Measurements from ENCODE around the gene USP10. TPM values are rescaled to one million over a fixed set of nuclear protein-coding genes. Genes with fewer than 3 reads are reported as not detected.
A peak's percentile ranks its signal among the peaks of the same experiment; 100 is the strongest.

The USP10 gene
- total RNA-seq, 2 donors from 2014 or later = 148 to 149 TPM

DNA sequence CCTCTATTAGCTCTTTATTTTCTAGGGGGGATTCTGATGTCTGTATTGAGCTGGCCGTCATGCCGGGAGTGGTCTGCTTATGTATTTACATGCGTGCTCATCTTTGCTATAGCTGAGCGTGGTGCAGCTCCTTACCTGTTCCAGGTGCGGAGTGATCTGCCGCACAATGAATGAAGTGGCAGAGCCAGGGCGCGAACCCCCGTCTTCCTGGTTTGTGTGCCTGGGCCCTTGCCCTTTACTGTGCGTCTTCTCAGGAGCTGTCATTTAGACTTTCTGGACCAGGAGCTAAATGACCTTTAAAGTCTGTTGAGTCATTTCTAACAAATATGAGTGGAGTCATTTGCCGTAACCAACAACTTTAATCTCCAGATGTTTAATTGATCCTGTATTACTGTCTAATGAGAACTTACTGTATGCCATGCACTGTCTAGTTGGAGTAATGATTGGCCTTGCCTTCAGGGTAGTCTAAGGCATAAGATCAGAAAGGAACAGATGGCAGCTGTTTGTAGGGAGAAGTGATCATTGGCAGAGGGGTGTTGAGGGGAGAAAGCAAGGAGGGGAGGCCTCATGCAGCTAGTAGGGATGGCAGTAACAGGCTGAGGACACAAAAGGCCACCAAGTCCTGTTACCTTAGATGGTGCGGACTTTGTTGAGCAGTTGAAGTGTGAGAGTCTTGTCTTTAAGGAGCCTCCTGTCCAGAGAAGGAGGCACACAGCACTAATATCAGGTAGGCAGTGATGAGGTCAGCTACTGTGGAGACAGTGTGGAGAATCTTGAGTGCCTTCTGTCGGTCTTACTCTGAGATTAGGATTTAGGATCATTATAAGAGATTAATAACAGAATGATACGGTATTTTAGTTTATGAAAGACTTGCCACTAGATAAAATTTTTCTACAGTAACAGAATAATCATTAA is 53.9 kb downstream of the USP10 start:
- Mint-ChIP-seq H3K36me3 (ENCODE audit: low read depth) (peaks cover 8% of the 10 kb centered on the region), H3K27me3 (ENCODE audit: insufficient read depth) (no peaks in the 10 kb centered on the region), H3K4me3 (no peak overlapping the region), H3K27ac (peak overlapping the region; percentile 72), H3K9me3 (no peaks in the 10 kb centered on the region), H3K4me1 (peaks cover 8% of the 10 kb centered on the region)
- TF ChIP-seq, protein P1, sequence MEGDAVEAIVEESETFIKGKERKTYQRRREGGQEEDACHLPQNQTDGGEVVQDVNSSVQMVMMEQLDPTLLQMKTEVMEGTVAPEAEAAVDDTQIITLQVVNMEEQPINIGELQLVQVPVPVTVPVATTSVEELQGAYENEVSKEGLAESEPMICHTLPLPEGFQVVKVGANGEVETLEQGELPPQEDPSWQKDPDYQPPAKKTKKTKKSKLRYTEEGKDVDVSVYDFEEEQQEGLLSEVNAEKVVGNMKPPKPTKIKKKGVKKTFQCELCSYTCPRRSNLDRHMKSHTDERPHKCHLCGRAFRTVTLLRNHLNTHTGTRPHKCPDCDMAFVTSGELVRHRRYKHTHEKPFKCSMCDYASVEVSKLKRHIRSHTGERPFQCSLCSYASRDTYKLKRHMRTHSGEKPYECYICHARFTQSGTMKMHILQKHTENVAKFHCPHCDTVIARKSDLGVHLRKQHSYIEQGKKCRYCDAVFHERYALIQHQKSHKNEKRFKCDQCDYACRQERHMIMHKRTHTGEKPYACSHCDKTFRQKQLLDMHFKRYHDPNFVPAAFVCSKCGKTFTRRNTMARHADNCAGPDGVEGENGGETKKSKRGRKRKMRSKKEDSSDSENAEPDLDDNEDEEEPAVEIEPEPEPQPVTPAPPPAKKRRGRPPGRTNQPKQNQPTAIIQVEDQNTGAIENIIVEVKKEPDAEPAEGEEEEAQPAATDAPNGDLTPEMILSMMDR (conservative IDR thresholded peaks at IDR 0.05) = no peak
- H3K4me3 ChIP-seq (ENCODE audit: low read length) = no peak overlapping the region
- WGBS, 2 experiments (ENCODE audit: insufficient coverage in 1 of 2, insufficient read length in 1 of 2) = 89 to 96% methylated on average over 7 to 14 of the region's 14 CpGs
- H3K9ac ChIP-seq (ENCODE audit: extremely low read depth, low read length, poor library complexity, severe bottlenecking) = no peak overlapping the region
- H3K27ac ChIP-seq (ENCODE audit: low read depth, low read length) = no peak overlapping the region
- H3K27me3 ChIP-seq (ENCODE audit: control insufficient read depth, insufficient read depth, low read length, poor library complexity, severe bottlenecking) = no peaks in the 10 kb centered on the region
- no peaks in the 10 kb centered on the region for H3K4me1 ChIP-seq (ENCODE audit: control insufficient read depth, insufficient read depth, low read length)
- H3K9me3 ChIP-seq (ENCODE audit: control insufficient read depth, low read length) = no peaks in the 10 kb centered on the region
- no peak for DNase-seq
- peaks cover 22% of the 10 kb centered on the region for H3K36me3 ChIP-seq (ENCODE audit: control insufficient read depth, insufficient read depth, low read length)

DNA sequence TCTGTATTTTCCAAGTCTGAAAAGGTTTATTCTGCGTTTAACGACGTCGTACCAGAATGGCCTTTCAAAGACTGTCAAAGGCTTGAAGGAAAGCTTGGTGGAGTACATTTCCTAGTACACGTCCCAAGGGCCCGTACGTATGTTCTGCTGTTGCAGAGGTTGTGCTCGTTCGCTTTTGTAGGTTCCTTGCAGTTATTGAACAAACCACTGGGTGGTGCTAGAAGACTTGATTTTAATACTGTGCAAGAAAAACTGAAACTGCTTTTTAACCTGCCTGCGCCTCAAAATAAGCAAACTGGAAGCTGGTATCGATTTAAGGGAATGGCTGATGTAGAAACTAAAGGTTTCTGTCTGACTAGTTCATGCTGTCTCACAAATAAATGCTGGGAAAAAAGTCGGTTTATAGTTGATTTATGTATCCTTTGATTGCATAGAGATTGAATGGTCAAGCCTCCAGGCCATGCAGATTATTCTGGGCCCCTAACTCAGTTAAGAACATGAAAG is 54.6 kb downstream of the USP10 start:
- TF ChIP-seq, protein P1 (conservative IDR thresholded peaks at IDR 0.05) = peak; percentile 91
- DNase-seq = peak; percentile 90
- Histone ChIP-seq H3K4me1 (ENCODE audit: control insufficient read depth, insufficient read depth, low read length) (no peaks in the 10 kb centered on the region), H3K9me3 (ENCODE audit: control insufficient read depth, low read length) (no peaks in the 10 kb centered on the region), H3K36me3 (ENCODE audit: control insufficient read depth, insufficient read depth, low read length) (peaks cover 29% of the 10 kb centered on the region), H3K27ac (ENCODE audit: low read depth, low read length) (no peak overlapping the region), H3K9ac (ENCODE audit: extremely low read depth, low read length, poor library complexity, severe bottlenecking) (no peak overlapping the region), H3K27me3 (ENCODE audit: control insufficient read depth, insufficient read depth, low read length, poor library complexity, severe bottlenecking) (no peaks in the 10 kb centered on the region), H3K4me3 (ENCODE audit: low read length) (no peak overlapping the region)
- H3K4me3 Mint-ChIP-seq = no peak overlapping the region
- no peaks in the 10 kb centered on the region for H3K9me3 Mint-ChIP-seq
- 47 to 49% methylated on average over 12 of the region's 12 CpGs for WGBS, 2 experiments (ENCODE audit: insufficient coverage in 1 of 2, insufficient read length in 1 of 2)
- no peaks in the 10 kb centered on the region for H3K27me3 Mint-ChIP-seq (ENCODE audit: insufficient read depth)
- peaks cover 8% of the 10 kb centered on the region for H3K4me1 Mint-ChIP-seq
- peak overlapping the region; percentile 71 for H3K27ac Mint-ChIP-seq
- peaks cover 8% of the 10 kb centered on the region for H3K36me3 Mint-ChIP-seq (ENCODE audit: low read depth)

DNA sequence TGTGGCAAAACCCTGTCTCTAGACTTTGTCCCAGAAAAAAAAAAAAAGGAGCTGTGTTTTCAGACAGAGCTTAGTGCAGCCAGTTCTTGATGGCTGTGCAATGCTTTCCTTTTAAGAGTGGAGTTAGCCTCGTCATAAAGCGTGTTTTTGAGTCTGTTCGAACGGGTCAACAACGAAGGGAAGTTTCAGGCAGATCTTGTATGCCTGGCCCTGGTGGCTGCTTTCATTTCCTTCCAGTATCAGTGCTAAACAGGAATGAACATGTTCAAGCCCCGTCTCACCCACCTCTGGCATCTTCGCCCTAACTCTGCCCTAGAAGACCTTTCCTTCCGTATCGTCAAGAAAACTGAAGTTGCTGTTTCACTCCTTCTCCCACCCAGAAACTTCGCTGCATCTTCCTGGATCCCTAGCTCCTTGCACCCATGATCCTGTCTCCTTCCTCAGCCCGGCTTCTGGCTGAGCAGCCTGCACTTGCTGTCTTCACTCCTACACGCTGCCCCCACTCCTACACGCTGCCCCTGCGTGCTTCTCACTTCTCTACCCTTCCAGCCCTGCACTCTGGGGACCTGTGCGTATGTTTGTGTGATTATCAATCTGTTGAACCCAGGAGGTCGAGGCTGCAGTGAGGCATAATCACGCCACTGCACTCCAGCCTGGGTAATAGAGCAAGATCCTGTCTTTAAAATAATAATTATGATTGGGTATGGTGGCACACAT is 55.3 kb downstream of the USP10 start:
- H3K36me3 Mint-ChIP-seq (ENCODE audit: low read depth) = peaks cover 9% of the 10 kb centered on the region
- H3K27me3 Mint-ChIP-seq (ENCODE audit: insufficient read depth) = no peaks in the 10 kb centered on the region
- H3K27ac Mint-ChIP-seq = peak overlapping the region; percentile 71
- no peaks in the 10 kb centered on the region for H3K4me1 ChIP-seq (ENCODE audit: control insufficient read depth, insufficient read depth, low read length)
- no peaks in the 10 kb centered on the region for H3K9me3 ChIP-seq (ENCODE audit: control insufficient read depth, low read length)
- no peaks in the 10 kb centered on the region for H3K9me3 Mint-ChIP-seq
- TF ChIP-seq, protein P1 (conservative IDR thresholded peaks at IDR 0.05) = no peak
- no peak overlapping the region for H3K4me3 ChIP-seq (ENCODE audit: low read length)
- WGBS, 2 experiments (ENCODE audit: insufficient coverage in 1 of 2, insufficient read length in 1 of 2) = 90 to 95% methylated on average over 11 to 17 of the region's 17 CpGs
- no peaks in the 10 kb centered on the region for H3K27me3 ChIP-seq (ENCODE audit: control insufficient read depth, insufficient read depth, low read length, poor library complexity, severe bottlenecking)
- DNase-seq = no peak
- no peak overlapping the region for H3K27ac ChIP-seq (ENCODE audit: low read depth, low read length)
- peaks cover 8% of the 10 kb centered on the region for H3K4me1 Mint-ChIP-seq
- H3K4me3 Mint-ChIP-seq = no peak overlapping the region
- H3K36me3 ChIP-seq (ENCODE audit: control insufficient read depth, insufficient read depth, low read length) = peaks cover 36% of the 10 kb centered on the region
- H3K9ac ChIP-seq (ENCODE audit: extremely low read depth, low read length, poor library complexity, severe bottlenecking) = no peak overlapping the region
